Activated B cell treated with CpG ODN at 0.5 μM for 24 hours (primary cell): ENCODE data around the gene PYGL. TPM values are rescaled to one million over a fixed set of nuclear protein-coding genes. Genes with fewer than 3 reads are reported as not detected.

Experiments used
- ATAC-seq: fragments of 200-7000 bp; cut with Tn5 transposase; one replicate; pipeline ENCODE4 v1.10.0; 2021; ENCODE audit warnings: low read depth, mild to moderate bottlenecking, moderate library complexity
- CTCF ChIA-PET: fragments of 350-600 bp; sonication (Branson Sonifier 250); formaldehyde crosslinking; loops from one replicate; lab custom pipeline; 2021; ENCODE audit warnings: antibody characterized with exemption; lab: Charles Lee
- POLR2A ChIA-PET: fragments of 350-600 bp; sonication (Branson Sonifier 250); formaldehyde crosslinking; loops from one replicate; lab custom pipeline; 2021; ENCODE audit warnings: antibody characterized with exemption; lab: Charles Lee
- DNase-seq: peaks from one replicate; pipeline ENCODE4 v3.0.0; 2022
- H3K27ac Mint-ChIP-seq: one replicate; pipeline ENCODE4 v1.8.0; 2020; ENCODE audit warnings: mixed read lengths
- H3K27me3 Mint-ChIP-seq: one replicate; pipeline ENCODE4 v1.8.0; 2021; ENCODE audit warnings: mixed read lengths
- H3K36me3 Mint-ChIP-seq: one replicate; pipeline ENCODE4 v1.8.0; 2021; ENCODE audit warnings: low read depth, mixed read lengths
- H3K4me1 Mint-ChIP-seq: one replicate; pipeline ENCODE4 v1.8.0; 2021; ENCODE audit warnings: mixed read lengths
- H3K4me3 Mint-ChIP-seq: one replicate; pipeline ENCODE4 v1.8.0; 2020; ENCODE audit warnings: mild to moderate bottlenecking, mixed read lengths
- H3K9me3 Mint-ChIP-seq: one replicate; pipeline ENCODE4 v1.8.0; 2020; ENCODE audit warnings: mixed read lengths
- intact Hi-C: fragments of 100-400 bp; cut with micrococcal nuclease; formaldehyde crosslinking; loops from one replicate; pipeline ENCODE4 v1.15.1; 2024
- total RNA-seq: library from RNA; stranded (reverse); gene quantifications from 2 replicates; pipeline ENCODE4 v1.2.3, GENCODE V29; 2022
- TF ChIP-seq, protein P1 (sequence below): fragments of 200-600 bp; IDR thresholded peaks from one replicate; pipeline ENCODE4 v1.8.0; 2022; ENCODE audit warnings: antibody characterized with exemption, mild to moderate bottlenecking

Gene PYGL
- total RNA-seq, 1 donor from 2014 or later, result not detected

DNA sequence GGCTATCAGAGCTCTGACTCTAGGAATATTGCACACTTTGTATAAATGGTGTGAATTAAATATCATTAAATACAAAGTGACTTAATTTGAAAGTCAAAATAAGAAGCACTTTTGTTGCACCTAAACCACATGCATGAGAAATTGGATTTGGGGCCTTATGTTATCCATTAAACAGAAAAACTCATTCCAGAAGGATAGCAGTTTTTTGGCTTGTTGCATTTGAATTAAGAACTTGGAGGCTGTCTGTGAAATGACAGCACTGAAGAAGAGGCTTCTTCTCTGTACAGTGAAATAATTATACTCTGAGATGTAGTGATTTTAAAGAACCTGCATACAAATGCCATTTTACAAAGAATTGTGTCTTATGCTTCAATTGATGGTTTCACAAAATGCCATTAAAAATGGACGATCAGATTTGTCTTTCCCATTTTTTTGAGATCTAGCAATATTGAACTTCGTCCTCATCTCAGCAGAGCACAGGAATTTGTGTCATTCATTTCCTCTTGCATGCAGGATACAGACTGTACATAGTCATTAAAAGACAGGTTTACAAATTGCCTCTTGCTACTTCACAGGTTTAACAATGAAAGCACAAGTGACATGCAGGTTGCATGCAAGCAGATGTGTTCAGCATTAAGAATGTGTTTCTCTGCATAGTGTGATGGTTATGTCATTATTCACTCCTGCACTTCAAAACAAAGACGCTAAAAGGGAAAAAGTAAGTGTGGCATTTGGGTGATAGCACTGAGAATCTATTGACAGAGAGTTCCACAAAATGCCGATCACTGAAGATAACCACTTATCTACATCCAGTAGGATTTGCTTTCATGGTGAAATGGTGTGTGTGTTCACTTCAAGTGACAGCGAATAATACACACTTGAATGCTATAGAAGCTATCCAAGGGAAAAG lies 35.9 kb upstream of the PYGL start:
- no peaks in the 10 kb centered on the region for H3K9me3 Mint-ChIP-seq
- intact Hi-C loops, result no loop called here
- H3K4me3 Mint-ChIP-seq, result no peak overlapping the region
- TF ChIP-seq, protein P1, sequence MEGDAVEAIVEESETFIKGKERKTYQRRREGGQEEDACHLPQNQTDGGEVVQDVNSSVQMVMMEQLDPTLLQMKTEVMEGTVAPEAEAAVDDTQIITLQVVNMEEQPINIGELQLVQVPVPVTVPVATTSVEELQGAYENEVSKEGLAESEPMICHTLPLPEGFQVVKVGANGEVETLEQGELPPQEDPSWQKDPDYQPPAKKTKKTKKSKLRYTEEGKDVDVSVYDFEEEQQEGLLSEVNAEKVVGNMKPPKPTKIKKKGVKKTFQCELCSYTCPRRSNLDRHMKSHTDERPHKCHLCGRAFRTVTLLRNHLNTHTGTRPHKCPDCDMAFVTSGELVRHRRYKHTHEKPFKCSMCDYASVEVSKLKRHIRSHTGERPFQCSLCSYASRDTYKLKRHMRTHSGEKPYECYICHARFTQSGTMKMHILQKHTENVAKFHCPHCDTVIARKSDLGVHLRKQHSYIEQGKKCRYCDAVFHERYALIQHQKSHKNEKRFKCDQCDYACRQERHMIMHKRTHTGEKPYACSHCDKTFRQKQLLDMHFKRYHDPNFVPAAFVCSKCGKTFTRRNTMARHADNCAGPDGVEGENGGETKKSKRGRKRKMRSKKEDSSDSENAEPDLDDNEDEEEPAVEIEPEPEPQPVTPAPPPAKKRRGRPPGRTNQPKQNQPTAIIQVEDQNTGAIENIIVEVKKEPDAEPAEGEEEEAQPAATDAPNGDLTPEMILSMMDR, result no peak
- ATAC-seq, result no peak
- peaks cover 19% of the 10 kb centered on the region for H3K4me1 Mint-ChIP-seq
- POLR2A ChIA-PET, result no interaction called here
- H3K27ac Mint-ChIP-seq, result no peak overlapping the region
- DNase-seq, result no peak
- H3K36me3 Mint-ChIP-seq, result no peaks in the 10 kb centered on the region
- CTCF ChIA-PET, result no interaction called here
- H3K27me3 Mint-ChIP-seq, result peaks cover 2% of the 10 kb centered on the region

DNA sequence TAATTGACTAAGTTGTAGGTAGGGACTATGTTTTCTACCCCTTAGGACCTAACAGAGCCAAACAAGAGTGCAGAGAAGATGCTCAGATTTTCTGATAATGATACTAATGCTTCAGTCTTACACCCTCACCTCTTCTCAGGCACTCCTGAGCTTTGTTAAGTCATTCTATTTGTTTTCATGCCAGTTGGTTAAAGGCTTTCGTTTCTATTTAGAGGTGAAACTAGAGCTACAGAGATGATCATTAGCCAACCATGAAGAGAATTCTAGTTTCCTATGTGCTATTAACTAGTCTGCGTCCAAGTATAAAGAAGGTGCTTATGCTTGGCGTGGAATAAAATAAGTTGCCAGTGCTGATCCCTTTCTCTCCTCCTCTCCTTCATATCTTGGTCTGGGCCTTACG lies 34.6 kb upstream of the PYGL start:
- TF ChIP-seq, protein P1, result no peak
- H3K4me1 Mint-ChIP-seq, result peaks cover 19% of the 10 kb centered on the region
- peaks cover 4% of the 10 kb centered on the region for H3K27me3 Mint-ChIP-seq
- no peaks in the 10 kb centered on the region for H3K9me3 Mint-ChIP-seq
- intact Hi-C loops, result no loop called here
- H3K27ac Mint-ChIP-seq, result no peak overlapping the region
- CTCF ChIA-PET, result no interaction called here
- ATAC-seq (peak; percentile 49), DNase-seq (no peak)
- POLR2A ChIA-PET, result interaction anchor here (0.6 kb wide), 1 partner anchor 27 kb away, joined by 5 read pairs; no protein-coding TSS in a partner anchor
- H3K4me3 Mint-ChIP-seq, result no peak overlapping the region
- H3K36me3 Mint-ChIP-seq, result no peaks in the 10 kb centered on the region

DNA sequence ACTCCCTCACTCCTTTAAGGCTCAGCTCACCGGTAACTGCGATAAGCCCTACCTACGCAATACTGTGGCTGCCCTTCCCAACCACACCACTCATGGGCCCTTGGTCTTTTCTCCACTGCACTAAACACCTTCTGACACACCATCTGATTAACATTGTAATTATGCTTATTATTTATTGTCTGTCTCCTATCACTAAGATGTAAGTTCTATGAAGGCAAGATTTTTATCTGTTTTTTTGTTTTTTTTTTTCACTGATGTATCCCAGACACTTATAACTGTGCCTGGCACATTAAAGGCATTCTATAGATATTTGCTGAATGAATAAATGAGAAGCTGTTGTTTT lies 34.2 kb upstream of the PYGL start:
- no peaks in the 10 kb centered on the region for H3K9me3 Mint-ChIP-seq
- H3K4me1 Mint-ChIP-seq, result peaks cover 19% of the 10 kb centered on the region
- no peaks in the 10 kb centered on the region for H3K36me3 Mint-ChIP-seq
- H3K27me3 Mint-ChIP-seq, result peaks cover 4% of the 10 kb centered on the region
- TF ChIP-seq, protein P1, result no peak
- no peak overlapping the region for H3K27ac Mint-ChIP-seq
- ChIA-PET POLR2A (no interaction called here), CTCF (no interaction called here)
- ATAC-seq (peak; percentile 21), DNase-seq (no peak)
- no peak overlapping the region for H3K4me3 Mint-ChIP-seq
- intact Hi-C loops, result no loop called here

DNA sequence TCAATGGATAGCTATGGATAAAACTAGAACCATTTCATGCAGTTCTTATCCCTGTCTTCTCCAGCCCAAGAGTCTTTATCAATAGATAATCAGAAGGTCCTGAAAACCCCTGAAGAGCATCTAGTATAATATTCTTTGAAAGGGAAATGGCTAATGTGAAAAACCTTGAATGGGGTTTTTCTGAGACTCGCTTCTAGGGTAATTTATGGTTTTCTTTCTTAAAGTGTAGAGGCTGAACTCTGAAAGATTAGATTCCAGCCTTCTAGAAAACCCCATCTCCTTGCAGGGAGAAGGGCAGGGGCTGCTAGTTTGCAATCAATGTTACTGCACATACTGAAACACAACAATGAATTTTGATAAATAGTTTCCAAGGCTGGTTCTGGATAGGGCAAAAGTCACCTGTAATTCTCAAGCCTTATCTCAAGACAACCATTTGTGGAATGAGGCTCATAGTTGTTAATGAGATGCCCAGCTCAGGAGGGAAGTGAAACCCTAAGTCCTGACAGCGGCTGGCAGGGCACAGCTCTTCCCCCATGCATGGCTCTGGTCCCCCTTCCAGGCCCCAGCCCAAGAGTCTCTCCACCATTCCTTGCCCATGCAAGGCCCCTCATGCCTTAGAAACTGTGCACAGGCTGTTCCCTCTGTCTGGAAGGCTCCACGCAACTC lies 33.7 kb upstream of the PYGL start:
- ChIA-PET POLR2A (no interaction called here), CTCF (no interaction called here)
- Mint-ChIP-seq H3K27ac (no peak overlapping the region), H3K27me3 (peaks cover 4% of the 10 kb centered on the region), H3K36me3 (no peaks in the 10 kb centered on the region), H3K4me3 (no peak overlapping the region), H3K9me3 (no peaks in the 10 kb centered on the region), H3K4me1 (peaks cover 19% of the 10 kb centered on the region)
- peak; percentile 82 for ATAC-seq
- intact Hi-C loops, result no loop called here
- TF ChIP-seq, protein P1, result no peak
- DNase-seq, result no peak

DNA sequence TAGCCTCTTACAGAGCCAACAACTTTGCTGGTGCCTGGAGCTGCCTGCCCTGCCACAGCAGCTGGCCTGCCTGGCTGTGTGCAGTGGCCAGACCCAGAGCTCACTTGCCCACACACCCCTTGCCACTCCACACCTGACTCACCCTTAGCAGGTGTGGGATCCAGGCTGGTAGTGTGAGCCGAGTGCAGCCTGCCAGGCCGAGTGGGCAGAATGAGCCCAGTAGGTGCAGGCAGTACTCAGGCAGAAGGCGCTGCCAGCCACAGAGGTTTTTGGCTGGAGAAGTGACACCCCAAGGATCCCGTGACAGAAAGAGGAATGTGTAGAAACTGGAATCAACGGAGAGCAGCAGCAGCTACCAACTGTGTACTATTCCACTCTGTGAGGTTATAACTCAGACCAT lies 29.8 kb upstream of the PYGL start:
- Mint-ChIP-seq H3K4me3 (no peak overlapping the region), H3K4me1 (peaks cover 16% of the 10 kb centered on the region), H3K27me3 (peaks cover 3% of the 10 kb centered on the region), H3K9me3 (no peaks in the 10 kb centered on the region), H3K36me3 (no peaks in the 10 kb centered on the region), H3K27ac (no peak overlapping the region)
- TF ChIP-seq, protein P1, result no peak
- ChIA-PET CTCF (no interaction called here), POLR2A (no interaction called here)
- intact Hi-C loops, result no loop called here
- ATAC-seq (no peak), DNase-seq (no peak)
